HG03196 (cell line): ENCODE results near the gene LPCAT3.
"Not testable (repeated sequence)": the region's sequence is repeated elsewhere in the genome, so short reads cannot be mapped to it uniquely, and the experiment has no call there.

ENCODE experiments used
- ATAC-seq: cut with Tn5 transposase; IDR thresholded peaks from one replicate; pipeline ENCODE4 v1.9.1; 2021; ENCODE audit not compliant: unreplicated experiment

The LPCAT3 gene

DNA sequence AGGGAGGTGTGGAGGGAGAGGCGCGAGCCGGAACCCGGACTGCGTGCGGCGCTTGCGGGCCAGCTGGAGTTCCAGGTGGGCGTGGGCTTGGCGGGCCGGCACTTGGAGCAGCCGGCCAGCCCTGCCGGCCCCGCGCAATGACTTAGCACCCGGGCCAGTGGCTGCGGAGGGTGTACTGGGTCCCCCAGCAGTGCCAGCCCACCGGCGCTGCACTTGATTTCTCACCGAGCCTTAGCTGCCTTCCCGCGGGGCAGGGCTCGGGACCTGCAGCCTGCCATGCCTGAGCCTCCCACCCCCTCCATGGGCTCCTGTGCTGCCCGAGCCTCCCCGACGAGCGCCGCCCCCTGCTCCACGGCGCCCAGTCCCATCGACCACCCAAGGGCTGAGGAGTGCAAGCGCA lies 19.1 kb upstream of the LPCAT3 start:
- not testable (repeated sequence) for ATAC-seq

DNA sequence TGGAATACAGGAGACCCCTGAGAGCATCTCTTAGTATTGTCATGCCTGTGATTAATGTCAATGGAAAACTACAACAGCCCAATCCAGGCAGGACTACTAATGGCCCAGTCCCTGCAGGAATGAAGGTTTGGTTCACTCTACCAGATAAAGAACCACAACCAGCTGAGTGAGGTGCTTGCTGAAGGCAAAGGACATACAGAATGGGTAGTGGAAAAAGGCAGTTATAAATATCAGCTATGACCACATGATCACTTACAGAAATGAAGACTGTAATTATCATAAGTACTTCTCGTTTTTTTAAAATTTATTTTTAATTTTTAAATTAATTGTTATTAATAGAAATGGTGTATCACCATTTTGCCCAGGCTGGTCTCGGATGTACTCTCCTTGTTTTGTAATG lies 17.2 kb upstream of the LPCAT3 start:
- no peak for ATAC-seq

GRCh38 chr12:7034464-7034863 lies 16.2 kb upstream of the LPCAT3 start:
- no peak for ATAC-seq

- no peak for ATAC-seq
Measured at GRCh38 chr12:7032990-7033389, 14.7 kb upstream of the LPCAT3 start.

GRCh38 chr12:7031306-7031705 lies 13.0 kb upstream of the LPCAT3 start:
- ATAC-seq = no peak

- no peak for ATAC-seq
Measured at GRCh38 chr12:7026854-7027253, 8.6 kb upstream of the LPCAT3 start.

- ATAC-seq = no peak
Measured at GRCh38 chr12:7023114-7023513, 4.8 kb upstream of the LPCAT3 start.

GRCh38 chr12:7021956-7022355 lies 3.7 kb upstream of the LPCAT3 start:
- ATAC-seq = no peak

DNA sequence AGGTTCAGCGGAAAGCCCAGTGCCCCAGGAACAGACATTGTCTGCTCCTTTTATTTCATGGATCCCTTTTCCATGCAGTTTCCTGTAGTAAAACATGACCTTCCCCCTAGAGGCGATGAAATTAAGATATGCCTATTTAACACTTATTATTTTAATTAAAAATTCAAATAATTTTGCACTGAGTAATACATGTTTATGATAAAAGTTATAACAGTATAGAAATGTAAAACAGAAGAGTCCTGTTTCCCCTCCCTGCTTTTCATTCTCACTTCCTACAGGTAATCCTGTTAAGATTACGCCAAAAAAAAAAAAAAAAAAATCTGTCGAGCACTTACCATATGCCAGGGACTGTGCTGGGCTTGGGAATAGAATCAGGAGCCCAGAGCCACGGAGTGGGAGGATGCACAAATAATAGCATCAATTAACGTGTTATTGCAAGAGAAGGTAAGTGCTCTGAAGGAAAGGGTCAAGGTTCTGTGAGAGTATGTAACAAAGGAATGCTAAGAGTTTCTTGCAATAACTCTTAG lies 830 bp upstream of the LPCAT3 start:
- no peak for ATAC-seq

GRCh38 chr12:7017870-7018349 lies 366 bp downstream of the LPCAT3 start:
- peak; percentile 23 for ATAC-seq

DNA sequence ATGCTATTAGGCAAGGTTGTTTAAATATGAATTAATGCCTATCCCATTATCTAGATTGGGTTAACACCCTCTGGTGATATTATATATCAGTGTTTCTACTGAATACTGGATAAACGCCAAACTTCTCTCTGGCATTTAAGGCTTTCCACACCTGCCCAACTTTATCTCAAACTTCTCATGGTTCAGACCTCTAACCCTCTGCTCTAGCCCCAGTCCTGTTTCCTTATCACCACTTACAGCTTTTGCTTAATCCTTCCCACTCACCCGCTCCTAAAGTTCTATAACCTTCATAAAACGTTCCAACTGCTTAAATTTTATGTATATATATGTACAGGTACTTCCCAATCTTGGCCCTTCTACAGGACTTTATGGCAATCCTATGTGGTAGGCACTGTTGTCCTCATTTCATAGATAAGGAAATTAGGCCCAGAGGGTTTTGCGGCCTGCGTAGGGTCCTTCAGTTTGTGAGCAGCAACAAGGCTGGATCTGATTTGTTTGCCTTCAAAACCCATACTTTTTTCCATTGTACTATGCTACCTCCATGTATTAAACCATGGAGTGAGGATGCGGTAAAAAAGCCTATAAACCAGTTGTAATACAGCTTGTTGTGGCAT lies 1.2 kb downstream of the LPCAT3 start:
- ATAC-seq = no peak

- ATAC-seq = no peak
Measured at GRCh38 chr12:7015555-7016370, 2.5 kb downstream of the LPCAT3 start.

GRCh38 chr12:7013101-7013500 lies 5.2 kb downstream of the LPCAT3 start:
- ATAC-seq = no peak

- no peak for ATAC-seq
Measured at GRCh38 chr12:7012024-7012607, 6.2 kb downstream of the LPCAT3 start.

- not testable (repeated sequence) for ATAC-seq
Measured at GRCh38 chr12:7011398-7011797, 6.9 kb downstream of the LPCAT3 start.

GRCh38 chr12:7009512-7009911 lies 8.8 kb downstream of the LPCAT3 start:
- no peak for ATAC-seq

DNA sequence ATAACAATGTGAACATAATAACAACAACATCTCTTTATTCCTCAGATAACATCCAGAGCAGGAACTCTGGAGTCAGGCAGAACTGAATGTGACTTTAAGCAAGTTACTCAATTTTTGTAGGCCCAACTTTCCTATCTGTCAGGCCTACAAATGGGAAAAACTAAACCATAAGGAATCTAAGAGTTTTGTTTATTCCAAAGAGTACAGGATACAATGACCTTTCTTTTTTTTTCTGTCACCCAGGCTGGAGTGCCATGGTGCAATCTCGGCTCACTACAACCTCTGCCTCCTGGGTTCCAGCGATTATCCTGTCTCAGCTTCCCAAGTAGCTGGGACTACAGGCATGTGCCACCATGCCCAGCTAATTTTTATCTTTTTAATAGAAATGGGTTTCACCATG lies 9.4 kb downstream of the LPCAT3 start:
- ATAC-seq = no peak

- no peak for ATAC-seq
Measured at GRCh38 chr12:7006639-7007038, 11.6 kb downstream of the LPCAT3 start.

GRCh38 chr12:7005311-7005710 lies 13.0 kb downstream of the LPCAT3 start:
- no peak for ATAC-seq

DNA sequence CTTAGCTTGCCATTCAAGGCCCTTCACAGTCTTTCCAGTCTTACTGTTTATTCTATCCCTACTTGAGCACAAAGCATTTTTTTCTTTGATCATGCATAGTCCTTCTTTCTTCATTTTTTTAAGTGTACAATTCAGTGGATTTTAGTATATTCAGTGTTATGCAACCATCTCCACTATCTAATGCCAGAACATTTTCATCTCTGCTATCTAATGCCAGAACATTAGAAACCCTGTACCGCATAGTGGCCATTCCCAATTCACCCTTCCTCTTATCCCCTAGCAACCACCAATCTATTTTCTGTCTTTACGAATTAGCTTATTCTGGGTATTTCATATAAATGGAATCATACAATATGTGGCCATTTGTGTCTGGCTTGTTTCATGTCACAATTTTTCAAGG lies 13.4 kb downstream of the LPCAT3 start:
- no peak for ATAC-seq

GRCh38 chr12:7004287-7004803 lies 13.9 kb downstream of the LPCAT3 start:
- ATAC-seq = no peak
